Measurements from ENCODE around the gene EIF4A3. TPM values are rescaled to one million over a fixed set of nuclear protein-coding genes. Genes with fewer than 3 reads are reported as not detected.

EIF4A3 gene
- polyA plus RNA-seq, 1 donor (not counting 4 experiments of a cell fraction or from before 2014, with no cell fraction given), result 143 TPM

DNA sequence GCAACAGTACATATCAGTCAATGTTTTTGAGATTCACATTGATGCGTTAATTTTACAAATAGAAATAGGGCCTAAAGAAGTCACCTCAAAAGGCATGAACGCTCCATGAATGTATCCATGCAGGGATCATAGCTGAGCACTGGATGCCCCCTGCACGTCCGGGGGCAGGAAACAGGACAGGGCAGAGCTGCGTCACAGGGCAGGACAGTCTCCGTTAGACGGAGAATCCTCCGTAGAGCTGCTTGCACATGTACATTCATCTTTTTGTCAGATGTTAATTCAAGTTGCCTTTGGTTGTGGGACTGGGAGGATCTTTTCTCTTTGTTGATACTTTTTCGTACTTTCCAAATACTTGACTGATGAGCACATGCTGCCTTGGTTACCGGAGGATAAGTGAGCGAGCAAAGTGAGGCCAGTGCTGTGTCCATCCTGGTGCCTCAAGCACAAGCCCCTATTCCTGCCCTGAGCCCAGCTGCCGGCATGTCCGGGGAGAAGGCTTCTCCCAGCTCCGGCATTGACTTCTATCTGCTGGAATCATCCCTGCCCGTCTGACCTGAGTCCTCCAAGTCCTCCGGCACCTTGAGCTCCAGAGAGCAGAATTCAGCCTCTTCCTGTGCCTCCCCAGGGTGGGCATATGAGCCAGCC is 30.5 kb downstream of the EIF4A3 start:
- no peak overlapping the region for H3K27ac ChIP-seq (ENCODE audit: control insufficient read depth, insufficient read depth, low read length)
- TF ChIP-seq, protein P1, sequence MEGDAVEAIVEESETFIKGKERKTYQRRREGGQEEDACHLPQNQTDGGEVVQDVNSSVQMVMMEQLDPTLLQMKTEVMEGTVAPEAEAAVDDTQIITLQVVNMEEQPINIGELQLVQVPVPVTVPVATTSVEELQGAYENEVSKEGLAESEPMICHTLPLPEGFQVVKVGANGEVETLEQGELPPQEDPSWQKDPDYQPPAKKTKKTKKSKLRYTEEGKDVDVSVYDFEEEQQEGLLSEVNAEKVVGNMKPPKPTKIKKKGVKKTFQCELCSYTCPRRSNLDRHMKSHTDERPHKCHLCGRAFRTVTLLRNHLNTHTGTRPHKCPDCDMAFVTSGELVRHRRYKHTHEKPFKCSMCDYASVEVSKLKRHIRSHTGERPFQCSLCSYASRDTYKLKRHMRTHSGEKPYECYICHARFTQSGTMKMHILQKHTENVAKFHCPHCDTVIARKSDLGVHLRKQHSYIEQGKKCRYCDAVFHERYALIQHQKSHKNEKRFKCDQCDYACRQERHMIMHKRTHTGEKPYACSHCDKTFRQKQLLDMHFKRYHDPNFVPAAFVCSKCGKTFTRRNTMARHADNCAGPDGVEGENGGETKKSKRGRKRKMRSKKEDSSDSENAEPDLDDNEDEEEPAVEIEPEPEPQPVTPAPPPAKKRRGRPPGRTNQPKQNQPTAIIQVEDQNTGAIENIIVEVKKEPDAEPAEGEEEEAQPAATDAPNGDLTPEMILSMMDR (optimal IDR thresholded peaks at IDR 0.05 in 1 of 3, IDR thresholded peaks at IDR 0.05 in 1 of 3, conservative IDR thresholded peaks at IDR 0.05 in 1 of 3; ENCODE audit: extremely low read depth in 1 of 3, insufficient read depth in 2 of 3, low read length in 3 of 3), result no peak
- TF ChIP-seq EZH2 (IDR thresholded peaks at IDR 0.05; ENCODE audit: low read length), result no peak
- dilution Hi-C loops (cut with MboI; ENCODE audit: extremely low pct_ligation_motif_present, low sequenced_read_pairs), result no loop called here
- no peak overlapping the region for H3K4me3 ChIP-seq (ENCODE audit: control insufficient read depth in 2 of 3, extremely low read depth in 1 of 3, insufficient read depth in 2 of 3, low read depth in 1 of 3, low read length in 3 of 3)
- no peaks in the 10 kb centered on the region for H3K4me1 ChIP-seq (ENCODE audit: control insufficient read depth, extremely low read depth, insufficient read depth, low read length)
- no peaks in the 10 kb centered on the region for H3K36me3 ChIP-seq (ENCODE audit: control insufficient read depth in 2 of 2, extremely low read depth in 1 of 2, insufficient read depth in 2 of 2, low read length in 2 of 2)
- H2AFZ ChIP-seq (ENCODE audit: control insufficient read depth, low read length), result no peak overlapping the region
- H3K9me3 ChIP-seq (ENCODE audit: control insufficient read depth, low read depth, low read length), result no peaks in the 10 kb centered on the region
- no peak overlapping the region for H3K4me2 ChIP-seq (ENCODE audit: control insufficient read depth, extremely low read depth, insufficient read depth, low read depth, low read length)
- H3K79me2 ChIP-seq (ENCODE audit: control insufficient read depth, insufficient read depth, low read length), result no peaks in the 10 kb centered on the region
- FAIRE-seq (no peak), DNase-seq (ENCODE audit: low read depth, low spot score) (no peak)
- no peaks in the 10 kb centered on the region for H4K20me1 ChIP-seq (ENCODE audit: control insufficient read depth, extremely low read depth, insufficient read depth, low read length)
- no peaks in the 10 kb centered on the region for H3K9me1 ChIP-seq (ENCODE audit: control insufficient read depth, extremely low read depth, insufficient read depth, low read length)
- no peaks in the 10 kb centered on the region for H3K27me3 ChIP-seq (ENCODE audit: control insufficient read depth, extremely low read depth, insufficient read depth, low read length)
- H3K9ac ChIP-seq (ENCODE audit: control insufficient read depth, extremely low read depth, insufficient read depth, low read length), result no peak overlapping the region

DNA sequence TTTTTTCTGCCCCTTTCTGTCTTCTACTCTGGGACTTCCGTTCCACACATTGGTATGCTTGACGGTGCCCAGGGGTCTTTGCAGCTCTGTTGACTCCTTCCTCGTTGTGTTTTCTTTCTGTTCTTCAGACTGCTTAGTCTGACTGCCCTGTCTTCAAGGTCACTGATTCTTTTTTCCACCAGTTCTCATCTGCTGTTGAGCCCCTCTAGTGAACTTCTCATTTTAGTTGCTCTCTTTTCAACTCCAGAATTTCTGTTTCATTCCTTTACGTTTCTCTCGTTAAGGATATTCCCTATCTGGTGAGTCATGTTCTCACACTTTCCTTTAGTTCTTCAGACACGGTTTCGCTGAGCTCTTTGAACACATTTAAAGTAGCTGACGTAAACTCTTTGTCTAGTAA is 31.8 kb downstream of the EIF4A3 start:
- Histone ChIP-seq H3K9ac (ENCODE audit: control insufficient read depth, extremely low read depth, insufficient read depth, low read length) (no peak overlapping the region), H4K20me1 (ENCODE audit: control insufficient read depth, extremely low read depth, insufficient read depth, low read length) (no peaks in the 10 kb centered on the region), H3K79me2 (ENCODE audit: control insufficient read depth, insufficient read depth, low read length) (no peaks in the 10 kb centered on the region), H3K4me2 (ENCODE audit: control insufficient read depth, extremely low read depth, insufficient read depth, low read depth, low read length) (no peak overlapping the region), H3K9me1 (ENCODE audit: control insufficient read depth, extremely low read depth, insufficient read depth, low read length) (no peaks in the 10 kb centered on the region), H3K9me3 (ENCODE audit: control insufficient read depth, low read depth, low read length) (no peaks in the 10 kb centered on the region), H3K36me3 (ENCODE audit: control insufficient read depth in 2 of 2, extremely low read depth in 1 of 2, insufficient read depth in 2 of 2, low read length in 2 of 2) (no peaks in the 10 kb centered on the region), H3K4me1 (ENCODE audit: control insufficient read depth, extremely low read depth, insufficient read depth, low read length) (no peaks in the 10 kb centered on the region), H3K4me3 (ENCODE audit: control insufficient read depth in 2 of 3, extremely low read depth in 1 of 3, insufficient read depth in 2 of 3, low read depth in 1 of 3, low read length in 3 of 3) (no peak overlapping the region), H3K27me3 (ENCODE audit: control insufficient read depth, extremely low read depth, insufficient read depth, low read length) (no peaks in the 10 kb centered on the region), H2AFZ (ENCODE audit: control insufficient read depth, low read length) (no peak overlapping the region), H3K27ac (ENCODE audit: control insufficient read depth, insufficient read depth, low read length) (no peak overlapping the region)
- TF ChIP-seq, protein P1 (optimal IDR thresholded peaks at IDR 0.05 in 1 of 3, IDR thresholded peaks at IDR 0.05 in 1 of 3, conservative IDR thresholded peaks at IDR 0.05 in 1 of 3; ENCODE audit: extremely low read depth in 1 of 3, insufficient read depth in 2 of 3, low read length in 3 of 3), result no peak
- no peak for TF ChIP-seq EZH2 (IDR thresholded peaks at IDR 0.05; ENCODE audit: low read length)
- dilution Hi-C loops (cut with MboI; ENCODE audit: extremely low pct_ligation_motif_present, low sequenced_read_pairs), result no loop called here
- no peak for FAIRE-seq
- no peak for DNase-seq (ENCODE audit: low read depth, low spot score)

All from keratinocyte (primary cell).